ENCODE results near the gene CDCA8.
A peak's percentile ranks its signal among the peaks of the same experiment; 100 is the strongest.
"Not testable (repeated sequence)": the region's sequence is repeated elsewhere in the genome, so short reads cannot be mapped to it uniquely, and the experiment has no call there.

CDCA8 gene

GRCh38 chr1:37687764-37688163 lies 4.6 kb upstream of the CDCA8 start:
- H3K9me3 ChIP-seq (ENCODE audit: control insufficient read depth in 2 of 2, low read length in 2 of 2); H3K4me3 ChIP-seq (ENCODE audit: low read length in 2 of 2); H3K27ac ChIP-seq (ENCODE audit: low read depth in 2 of 2, low read length in 2 of 2); H3K9ac ChIP-seq (ENCODE audit: low read depth in 1 of 2, low read length in 2 of 2); H3K27me3 ChIP-seq (ENCODE audit: control insufficient read depth in 2 of 2, insufficient read depth in 2 of 2, low read length in 2 of 2): not testable (repeated sequence)
- peaks cover 25 to 35% of the 10 kb centered on the region in 2 donors for H3K36me3 ChIP-seq (ENCODE audit: control insufficient read depth in 2 of 2, insufficient read depth in 2 of 2, low read length in 2 of 2)
- H3K4me1 ChIP-seq (ENCODE audit: control insufficient read depth in 2 of 2, insufficient read depth in 2 of 2, low read length in 2 of 2): peaks cover 22 to 23% of the 10 kb centered on the region in 2 donors

- Histone ChIP-seq H3K4me3 (ENCODE audit: low read length in 2 of 2) (peak overlapping the region in 1 of 2 donors; percentile 95), H3K27ac (ENCODE audit: low read depth in 2 of 2, low read length in 2 of 2) (no peak overlapping the region), H3K9ac (ENCODE audit: low read depth in 1 of 2, low read length in 2 of 2) (peak overlapping the region in 1 of 2 donors; percentile 88), H3K36me3 (ENCODE audit: control insufficient read depth in 2 of 2, insufficient read depth in 2 of 2, low read length in 2 of 2) (peaks cover 13 to 24% of the 10 kb centered on the region in 2 donors), H3K9me3 (ENCODE audit: control insufficient read depth in 2 of 2, low read length in 2 of 2) (no peaks in the 10 kb centered on the region), H3K4me1 (ENCODE audit: control insufficient read depth in 2 of 2, insufficient read depth in 2 of 2, low read length in 2 of 2) (peaks cover 22 to 23% of the 10 kb centered on the region in 2 donors), H3K27me3 (ENCODE audit: control insufficient read depth in 2 of 2, insufficient read depth in 2 of 2, low read length in 2 of 2) (no peaks in the 10 kb centered on the region)
These were observed 3.4 kb upstream of the CDCA8 start for GRCh38 chr1:37688926-37689325.

DNA sequence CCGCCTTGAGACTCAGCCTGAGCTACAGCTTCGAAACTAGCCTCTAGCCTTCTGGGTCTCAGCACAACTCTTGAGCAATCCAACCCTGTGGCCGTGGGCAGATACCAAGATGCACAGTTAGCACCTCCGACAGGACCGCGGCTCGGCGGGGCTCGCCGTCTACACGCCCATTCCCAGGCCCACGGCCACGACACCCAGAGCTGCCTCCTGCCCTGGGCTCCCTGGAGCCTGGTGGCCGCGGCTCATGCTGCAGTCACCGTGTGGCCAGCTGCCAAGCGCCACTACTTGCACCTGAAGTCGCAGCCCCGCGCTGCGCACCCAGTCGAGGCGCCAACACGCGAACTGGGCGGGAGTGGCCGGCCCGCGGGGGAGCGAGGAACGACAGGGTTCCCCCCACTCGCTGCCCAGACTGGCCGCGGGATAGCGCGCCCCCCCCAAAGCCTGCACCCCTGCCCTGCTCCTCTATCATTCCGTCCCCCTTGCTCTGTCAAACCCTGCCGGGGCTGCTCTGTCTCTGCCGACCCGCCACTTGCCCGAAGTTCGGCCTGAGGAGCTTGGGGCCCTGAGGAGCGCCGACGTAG lies 729 bp upstream of the CDCA8 start:
- peak overlapping the region; percentile 67 to 77 for H3K27ac ChIP-seq (ENCODE audit: low read depth in 2 of 2, low read length in 2 of 2)
- peaks cover 0 to 5% of the 10 kb centered on the region in 2 donors for H3K36me3 ChIP-seq (ENCODE audit: control insufficient read depth in 2 of 2, insufficient read depth in 2 of 2, low read length in 2 of 2)
- H3K9me3 ChIP-seq (ENCODE audit: control insufficient read depth in 2 of 2, low read length in 2 of 2): no peaks in the 10 kb centered on the region
- H3K4me3 ChIP-seq (ENCODE audit: low read length in 2 of 2): peak overlapping the region; percentile 95 to 99
- no peaks in the 10 kb centered on the region for H3K27me3 ChIP-seq (ENCODE audit: control insufficient read depth in 2 of 2, insufficient read depth in 2 of 2, low read length in 2 of 2)
- H3K9ac ChIP-seq (ENCODE audit: low read depth in 1 of 2, low read length in 2 of 2): peak overlapping the region; percentile 85 to 88
- peaks cover 23 to 25% of the 10 kb centered on the region in 2 donors for H3K4me1 ChIP-seq (ENCODE audit: control insufficient read depth in 2 of 2, insufficient read depth in 2 of 2, low read length in 2 of 2)

- H3K9ac ChIP-seq (ENCODE audit: low read depth in 1 of 2, low read length in 2 of 2): peak overlapping the region; percentile 70 to 83
- no peaks in the 10 kb centered on the region for H3K9me3 ChIP-seq (ENCODE audit: control insufficient read depth in 2 of 2, low read length in 2 of 2)
- H3K36me3 ChIP-seq (ENCODE audit: control insufficient read depth in 2 of 2, insufficient read depth in 2 of 2, low read length in 2 of 2): no peaks in the 10 kb centered on the region
- peak overlapping the region; percentile 48 to 61 for H3K27ac ChIP-seq (ENCODE audit: low read depth in 2 of 2, low read length in 2 of 2)
- H3K27me3 ChIP-seq (ENCODE audit: control insufficient read depth in 2 of 2, insufficient read depth in 2 of 2, low read length in 2 of 2): no peaks in the 10 kb centered on the region
- peak overlapping the region; percentile 93 to 99 for H3K4me3 ChIP-seq (ENCODE audit: low read length in 2 of 2)
- peaks cover 27 to 35% of the 10 kb centered on the region in 2 donors for H3K4me1 ChIP-seq (ENCODE audit: control insufficient read depth in 2 of 2, insufficient read depth in 2 of 2, low read length in 2 of 2)
These were observed 489 bp downstream of the CDCA8 start for GRCh38 chr1:37692834-37693175.

- Histone ChIP-seq H3K4me1 (ENCODE audit: control insufficient read depth in 2 of 2, insufficient read depth in 2 of 2, low read length in 2 of 2) (peaks cover 16 to 21% of the 10 kb centered on the region in 2 donors), H3K9ac (ENCODE audit: low read depth in 1 of 2, low read length in 2 of 2) (no peak overlapping the region), H3K9me3 (ENCODE audit: control insufficient read depth in 2 of 2, low read length in 2 of 2) (no peaks in the 10 kb centered on the region), H3K27me3 (ENCODE audit: control insufficient read depth in 2 of 2, insufficient read depth in 2 of 2, low read length in 2 of 2) (no peaks in the 10 kb centered on the region), H3K4me3 (ENCODE audit: low read length in 2 of 2) (peak overlapping the region; percentile 48 to 62), H3K36me3 (ENCODE audit: control insufficient read depth in 2 of 2, insufficient read depth in 2 of 2, low read length in 2 of 2) (peaks cover 0 to 6% of the 10 kb centered on the region in 2 donors), H3K27ac (ENCODE audit: low read depth in 2 of 2, low read length in 2 of 2) (peak overlapping the region; percentile 83 to 86)
These were observed 4.8 kb downstream of the CDCA8 start for GRCh38 chr1:37697090-37697489.

- Histone ChIP-seq H3K27ac (ENCODE audit: low read depth in 2 of 2, low read length in 2 of 2) (peak overlapping the region; percentile 83 to 86), H3K4me3 (ENCODE audit: low read length in 2 of 2) (peak overlapping the region; percentile 48 to 62), H3K27me3 (ENCODE audit: control insufficient read depth in 2 of 2, insufficient read depth in 2 of 2, low read length in 2 of 2) (no peaks in the 10 kb centered on the region), H3K9me3 (ENCODE audit: control insufficient read depth in 2 of 2, low read length in 2 of 2) (no peaks in the 10 kb centered on the region), H3K9ac (ENCODE audit: low read depth in 1 of 2, low read length in 2 of 2) (no peak overlapping the region), H3K4me1 (ENCODE audit: control insufficient read depth in 2 of 2, insufficient read depth in 2 of 2, low read length in 2 of 2) (peaks cover 13 to 21% of the 10 kb centered on the region in 2 donors), H3K36me3 (ENCODE audit: control insufficient read depth in 2 of 2, insufficient read depth in 2 of 2, low read length in 2 of 2) (peaks cover 0 to 6% of the 10 kb centered on the region in 2 donors)
These were observed 5.4 kb downstream of the CDCA8 start for GRCh38 chr1:37697737-37698136.

- no peak overlapping the region for H3K27ac ChIP-seq (ENCODE audit: low read depth in 2 of 2, low read length in 2 of 2)
- no peaks in the 10 kb centered on the region for H3K27me3 ChIP-seq (ENCODE audit: control insufficient read depth in 2 of 2, insufficient read depth in 2 of 2, low read length in 2 of 2)
- H3K4me1 ChIP-seq (ENCODE audit: control insufficient read depth in 2 of 2, insufficient read depth in 2 of 2, low read length in 2 of 2): peaks cover 12 to 21% of the 10 kb centered on the region in 2 donors
- no peaks in the 10 kb centered on the region for H3K9me3 ChIP-seq (ENCODE audit: control insufficient read depth in 2 of 2, low read length in 2 of 2)
- no peak overlapping the region for H3K9ac ChIP-seq (ENCODE audit: low read depth in 1 of 2, low read length in 2 of 2)
- H3K4me3 ChIP-seq (ENCODE audit: low read length in 2 of 2): no peak overlapping the region
- peaks cover 4 to 6% of the 10 kb centered on the region in 2 donors for H3K36me3 ChIP-seq (ENCODE audit: control insufficient read depth in 2 of 2, insufficient read depth in 2 of 2, low read length in 2 of 2)
These were observed 6.8 kb downstream of the CDCA8 start for GRCh38 chr1:37699147-37699546.

GRCh38 chr1:37701051-37701450 lies 8.7 kb downstream of the CDCA8 start:
- Histone ChIP-seq H3K27me3 (ENCODE audit: control insufficient read depth in 2 of 2, insufficient read depth in 2 of 2, low read length in 2 of 2) (no peaks in the 10 kb centered on the region), H3K4me3 (ENCODE audit: low read length in 2 of 2) (no peak overlapping the region), H3K9ac (ENCODE audit: low read depth in 1 of 2, low read length in 2 of 2) (no peak overlapping the region), H3K4me1 (ENCODE audit: control insufficient read depth in 2 of 2, insufficient read depth in 2 of 2, low read length in 2 of 2) (peaks cover 12 to 21% of the 10 kb centered on the region in 2 donors), H3K36me3 (ENCODE audit: control insufficient read depth in 2 of 2, insufficient read depth in 2 of 2, low read length in 2 of 2) (peaks cover 4 to 6% of the 10 kb centered on the region in 2 donors), H3K9me3 (ENCODE audit: control insufficient read depth in 2 of 2, low read length in 2 of 2) (no peaks in the 10 kb centered on the region), H3K27ac (ENCODE audit: low read depth in 2 of 2, low read length in 2 of 2) (no peak overlapping the region)

- peaks cover 12 to 14% of the 10 kb centered on the region in 2 donors for H3K36me3 ChIP-seq (ENCODE audit: control insufficient read depth in 2 of 2, insufficient read depth in 2 of 2, low read length in 2 of 2)
- no peaks in the 10 kb centered on the region for H3K27me3 ChIP-seq (ENCODE audit: control insufficient read depth in 2 of 2, insufficient read depth in 2 of 2, low read length in 2 of 2)
- H3K9ac ChIP-seq (ENCODE audit: low read depth in 1 of 2, low read length in 2 of 2): no peak overlapping the region
- no peaks in the 10 kb centered on the region for H3K9me3 ChIP-seq (ENCODE audit: control insufficient read depth in 2 of 2, low read length in 2 of 2)
- peaks cover 5 to 6% of the 10 kb centered on the region in 2 donors for H3K4me1 ChIP-seq (ENCODE audit: control insufficient read depth in 2 of 2, insufficient read depth in 2 of 2, low read length in 2 of 2)
- H3K4me3 ChIP-seq (ENCODE audit: low read length in 2 of 2): no peak overlapping the region
- H3K27ac ChIP-seq (ENCODE audit: low read depth in 2 of 2, low read length in 2 of 2): no peak overlapping the region
These were observed 10.7 kb downstream of the CDCA8 start for GRCh38 chr1:37703061-37703460.

GRCh38 chr1:37704966-37705365 lies 12.7 kb downstream of the CDCA8 start:
- Histone ChIP-seq H3K4me3 (ENCODE audit: low read length in 2 of 2) (no peak overlapping the region), H3K4me1 (ENCODE audit: control insufficient read depth in 2 of 2, insufficient read depth in 2 of 2, low read length in 2 of 2) (no peaks in the 10 kb centered on the region), H3K9me3 (ENCODE audit: control insufficient read depth in 2 of 2, low read length in 2 of 2) (no peaks in the 10 kb centered on the region), H3K36me3 (ENCODE audit: control insufficient read depth in 2 of 2, insufficient read depth in 2 of 2, low read length in 2 of 2) (peaks cover 21 to 25% of the 10 kb centered on the region in 2 donors), H3K27ac (ENCODE audit: low read depth in 2 of 2, low read length in 2 of 2) (no peak overlapping the region), H3K27me3 (ENCODE audit: control insufficient read depth in 2 of 2, insufficient read depth in 2 of 2, low read length in 2 of 2) (no peaks in the 10 kb centered on the region), H3K9ac (ENCODE audit: low read depth in 1 of 2, low read length in 2 of 2) (no peak overlapping the region)
